HS-27A (cell line): ENCODE results near the gene LDAH.
"Not testable (repeated sequence)": the region's sequence is repeated elsewhere in the genome, so short reads cannot be mapped to it uniquely, and the experiment has no call there.

ENCODE experiments used
- DNase-seq: peaks from one replicate; pipeline ENCODE4 v3.0.0-alpha.2; 2012; ENCODE audit warnings: low read depth, missing footprints

Gene LDAH

GRCh38 chr2:20723543-20723942, 99.4 kb downstream of the LDAH start:
- no peak for DNase-seq

GRCh38 chr2:20722592-20723240, 100.2 kb downstream of the LDAH start:
- no peak for DNase-seq

DNA sequence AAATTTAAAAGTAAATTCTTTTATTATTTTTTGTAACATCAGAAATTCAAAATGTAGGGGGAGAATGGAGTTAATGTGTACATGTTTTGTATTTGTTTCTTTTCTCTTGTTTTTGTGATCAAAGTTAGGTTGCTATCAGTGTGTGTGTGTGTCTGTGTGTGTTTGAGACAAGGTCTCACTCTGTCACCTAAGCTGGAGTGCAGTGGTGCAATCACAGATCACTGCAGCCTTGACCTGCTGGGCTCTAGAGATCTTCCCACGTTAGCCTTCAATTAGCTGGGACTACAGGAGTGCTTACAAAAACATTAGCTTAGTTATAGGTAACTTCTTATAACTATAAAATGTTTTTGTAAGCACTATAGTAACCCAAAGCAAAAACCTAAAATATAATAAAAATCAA, 105.3 kb downstream of the LDAH start:
- no peak for DNase-seq

- DNase-seq = not testable (repeated sequence)
Measured at GRCh38 chr2:20716164-20716563, 106.7 kb downstream of the LDAH start.

DNA sequence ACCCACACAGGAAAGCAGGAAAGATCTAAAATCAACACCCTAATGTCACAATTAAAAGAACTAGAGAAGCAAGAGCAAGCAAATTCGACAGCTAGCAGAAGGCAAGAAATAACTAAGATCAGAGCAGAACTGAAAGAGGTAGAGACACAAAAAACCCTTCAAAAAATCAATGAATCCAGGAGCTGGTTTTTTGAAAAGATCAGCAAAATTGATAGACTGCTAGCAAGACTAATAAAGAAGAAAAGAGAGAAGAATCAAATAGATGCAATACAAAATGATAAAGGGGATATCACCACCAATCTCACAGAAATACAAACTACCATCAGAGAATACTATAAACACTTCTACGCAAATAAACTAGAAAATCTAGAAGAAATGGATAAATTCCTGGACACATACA, 108.5 kb downstream of the LDAH start:
- not testable (repeated sequence) for DNase-seq

DNA sequence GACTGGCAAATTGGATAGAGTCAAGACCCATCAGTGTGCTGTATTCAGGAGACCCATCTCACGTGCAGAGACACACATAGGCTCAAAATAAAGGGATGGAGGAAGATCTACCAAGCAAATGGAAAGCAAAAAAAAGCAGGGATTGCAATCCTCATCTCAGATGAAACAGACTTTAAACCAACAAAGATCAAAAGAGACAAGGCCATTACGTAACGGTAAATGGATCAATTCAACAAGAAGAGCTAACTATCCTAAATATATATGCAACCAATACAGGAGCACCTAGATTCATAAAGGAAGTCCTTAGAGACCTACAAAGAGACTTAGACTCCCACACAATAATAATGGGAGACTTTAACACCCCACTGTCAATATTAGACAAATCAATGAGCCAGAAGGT, 109.3 kb downstream of the LDAH start:
- DNase-seq = not testable (repeated sequence)

- DNase-seq = not testable (repeated sequence)
Measured at GRCh38 chr2:20711641-20712040, 111.3 kb downstream of the LDAH start.

DNA sequence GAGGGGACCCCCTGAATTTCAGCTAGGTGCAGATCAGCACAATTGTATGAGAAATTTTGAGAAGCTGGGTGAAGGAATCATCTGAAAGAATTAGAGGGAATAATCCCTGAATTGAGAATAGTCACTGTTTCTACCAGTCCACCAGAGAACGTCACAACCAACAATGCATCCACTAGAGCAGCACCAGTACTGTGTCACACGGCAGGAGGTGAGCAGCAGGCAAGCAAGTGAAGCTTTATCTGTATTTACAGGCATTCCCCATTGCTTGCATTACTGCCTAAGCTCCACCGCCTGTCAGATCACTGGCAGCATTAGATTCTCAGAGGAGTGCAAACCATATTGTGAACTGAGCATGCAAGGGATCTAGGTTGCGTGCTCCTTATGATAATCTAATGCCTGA, 115.3 kb downstream of the LDAH start:
- DNase-seq = no peak

DNA sequence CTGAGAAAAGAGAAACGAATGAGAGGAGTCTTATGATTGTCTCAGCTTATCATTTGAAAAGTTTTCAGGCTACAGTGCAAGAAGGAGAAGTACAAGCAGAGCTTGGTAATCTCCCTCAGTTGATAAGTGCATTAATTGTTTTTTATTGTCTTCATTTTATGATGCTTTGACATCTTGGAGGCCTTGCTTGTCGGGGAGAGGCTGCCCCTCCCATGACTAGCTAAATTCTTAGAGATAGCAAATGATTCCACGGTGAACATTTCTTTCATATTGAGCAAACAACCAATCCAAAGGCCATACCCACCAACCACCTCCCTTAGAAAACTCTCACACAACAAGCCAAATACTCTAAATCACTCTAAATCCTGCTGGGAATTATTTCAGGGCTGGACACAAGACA, 116.1 kb downstream of the LDAH start:
- no peak for DNase-seq

DNA sequence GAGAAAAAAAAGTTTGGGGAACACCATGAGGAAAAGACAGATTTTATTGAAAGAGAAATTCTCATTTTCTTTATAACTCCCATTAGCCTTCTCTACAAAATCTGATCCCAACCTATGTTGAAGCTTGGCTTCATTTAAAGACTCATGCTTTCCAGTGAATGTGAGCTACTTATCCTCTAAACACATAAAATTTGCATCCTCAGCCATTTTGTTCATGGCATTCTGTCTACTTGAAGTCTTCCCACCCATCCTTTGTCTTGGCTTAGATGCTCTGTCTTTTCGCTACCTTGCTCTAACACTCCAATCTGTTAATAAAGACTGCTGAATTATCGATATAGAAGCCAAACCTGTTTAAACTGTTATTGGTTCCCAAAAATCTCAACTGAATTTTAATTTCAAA, 116.7 kb downstream of the LDAH start:
- no peak for DNase-seq

- no peak for DNase-seq
Measured at GRCh38 chr2:20704886-20705285, 118.0 kb downstream of the LDAH start.

DNA sequence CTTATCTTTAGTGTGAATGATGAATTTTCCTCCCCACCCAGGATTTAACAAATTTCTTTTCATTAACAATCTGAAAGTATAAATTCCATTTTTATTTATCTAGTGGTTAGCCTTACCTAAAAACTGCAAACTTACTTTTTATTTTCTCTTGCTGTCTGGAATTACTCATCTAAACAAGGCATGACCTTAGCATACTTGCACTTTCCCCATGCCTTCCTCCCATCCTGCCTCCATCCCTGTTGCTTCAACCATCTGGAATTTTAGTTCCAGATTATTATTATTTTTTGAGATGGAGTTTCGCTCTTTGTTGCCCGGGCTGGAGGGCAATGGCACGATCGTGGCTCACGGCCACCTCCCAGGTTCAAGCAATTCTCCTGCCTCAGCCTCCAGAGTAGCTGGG, 120.3 kb downstream of the LDAH start:
- no peak for DNase-seq

DNA sequence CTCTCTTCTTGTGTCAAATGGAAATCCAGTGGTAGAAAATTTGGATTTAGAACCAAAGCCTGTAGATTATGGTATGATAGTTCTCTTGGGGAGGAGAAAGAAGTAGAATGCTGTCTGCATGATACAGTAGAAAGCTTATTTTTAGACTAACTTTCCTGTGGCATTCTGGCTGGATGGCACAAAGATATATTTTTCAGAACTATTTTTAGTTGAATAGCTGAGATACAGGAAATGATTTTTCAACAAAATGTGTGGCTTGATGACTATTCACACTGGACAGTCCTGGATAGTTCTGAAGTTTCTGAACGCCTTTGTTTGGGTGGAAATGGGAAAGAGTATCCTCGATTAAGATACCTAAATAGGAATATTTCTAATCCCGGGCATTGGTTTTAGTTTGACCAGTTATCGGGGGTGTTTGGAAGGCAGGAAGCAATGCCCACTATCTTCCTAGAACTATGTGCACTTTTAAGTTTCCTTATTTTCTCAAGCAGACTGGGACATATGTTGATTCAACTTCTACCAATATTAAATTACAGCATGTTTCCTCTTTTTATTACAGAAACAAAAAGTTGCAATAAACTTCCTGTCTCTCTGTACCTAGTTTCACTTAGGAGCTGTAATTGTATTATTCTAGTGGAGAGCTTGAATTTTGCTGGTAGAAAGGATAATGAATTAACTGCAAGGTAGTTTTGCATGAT, 123.8 kb downstream of the LDAH start:
- no peak for DNase-seq

DNA sequence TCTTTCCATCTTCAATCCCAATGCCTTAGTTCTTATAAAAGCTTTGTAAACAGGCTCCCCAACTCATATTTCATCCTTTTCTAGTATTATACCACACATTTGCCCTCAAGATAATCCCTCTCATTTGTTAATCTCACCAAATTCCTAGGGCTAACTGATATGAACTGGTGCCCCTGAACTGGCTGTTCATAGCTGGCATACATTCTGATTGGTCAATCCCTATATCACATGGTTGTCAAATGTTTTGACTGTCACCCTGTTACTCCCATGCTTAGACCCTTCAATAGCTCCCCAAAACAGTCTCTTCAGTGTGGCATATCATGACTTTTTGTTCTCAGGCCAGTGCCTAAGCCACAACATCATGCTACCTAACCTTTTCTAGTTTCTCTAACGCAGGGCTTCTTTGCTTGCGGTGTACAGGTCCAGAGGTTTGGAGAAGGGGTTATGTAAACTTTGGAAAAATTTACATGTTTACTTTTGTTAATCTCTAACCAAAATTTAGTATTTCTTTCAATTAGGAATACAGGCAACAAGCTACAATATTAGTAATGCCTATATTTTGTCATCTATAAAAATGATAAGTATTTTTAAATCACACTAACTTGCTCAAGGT, 125.5 kb downstream of the LDAH start:
- no peak for DNase-seq

DNA sequence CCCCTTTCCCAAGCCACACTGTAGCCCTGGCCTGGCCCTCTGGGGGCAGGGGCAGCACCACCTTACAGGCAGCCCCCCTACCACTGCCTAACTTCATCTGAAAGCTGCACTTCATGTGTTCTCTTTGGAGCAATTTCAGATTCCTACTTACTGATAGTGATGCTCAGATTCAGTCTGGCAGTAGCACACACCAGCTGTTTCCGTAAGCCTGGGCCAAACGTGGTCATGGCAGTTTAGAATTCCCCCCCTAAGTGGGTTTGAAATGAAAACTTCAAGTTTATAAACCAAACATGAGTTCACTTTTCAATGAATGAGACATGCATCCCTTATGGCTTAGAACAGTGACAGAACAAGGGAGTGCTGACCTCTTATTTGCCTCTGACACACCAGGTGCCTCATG, 126.5 kb downstream of the LDAH start:
- DNase-seq = no peak

- DNase-seq = no peak
Measured at GRCh38 chr2:20693317-20693716, 129.6 kb downstream of the LDAH start.

- no peak for DNase-seq
Measured at GRCh38 chr2:20692081-20692480, 130.8 kb downstream of the LDAH start.

GRCh38 chr2:20691076-20691734, 131.7 kb downstream of the LDAH start:
- DNase-seq = no peak

DNA sequence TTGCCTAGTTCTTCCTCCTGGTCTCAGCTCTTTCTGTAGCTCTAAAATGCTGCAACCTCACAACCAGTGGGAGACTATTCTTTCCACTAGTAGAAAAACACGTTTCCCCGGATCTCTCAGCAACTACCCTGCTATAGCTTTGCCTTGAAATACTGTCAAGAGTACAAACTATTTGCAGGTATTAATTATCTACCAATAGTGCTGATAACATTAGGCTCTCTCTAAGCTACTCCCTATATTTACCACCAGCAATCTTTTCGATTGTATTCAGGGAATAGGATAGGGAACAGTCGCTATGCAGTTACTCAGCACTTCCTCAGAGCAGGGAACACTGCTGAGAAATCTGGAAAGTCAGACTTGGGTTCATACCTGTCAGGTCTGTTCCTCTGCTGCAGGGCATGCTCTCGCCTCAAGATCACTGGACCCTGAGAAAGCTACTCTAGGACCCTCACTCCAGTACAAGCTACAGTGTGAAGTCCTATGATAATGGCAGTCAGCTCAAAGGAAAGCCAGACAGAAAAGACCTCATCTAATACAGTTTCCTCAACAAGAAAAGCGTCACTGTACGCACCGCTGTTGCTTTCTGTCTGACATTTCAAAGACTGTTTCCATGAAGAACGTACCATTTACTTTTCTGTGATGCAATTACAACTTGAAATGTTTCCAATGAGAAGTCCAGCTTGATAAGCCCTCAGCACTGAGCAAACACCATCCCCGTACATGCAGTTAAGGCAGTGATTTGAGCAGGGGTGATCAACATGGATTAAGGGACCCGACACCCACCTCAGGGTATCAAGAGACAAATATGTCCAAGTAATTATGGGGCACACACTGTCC, 133.3 kb downstream of the LDAH start:
- no peak for DNase-seq

DNA sequence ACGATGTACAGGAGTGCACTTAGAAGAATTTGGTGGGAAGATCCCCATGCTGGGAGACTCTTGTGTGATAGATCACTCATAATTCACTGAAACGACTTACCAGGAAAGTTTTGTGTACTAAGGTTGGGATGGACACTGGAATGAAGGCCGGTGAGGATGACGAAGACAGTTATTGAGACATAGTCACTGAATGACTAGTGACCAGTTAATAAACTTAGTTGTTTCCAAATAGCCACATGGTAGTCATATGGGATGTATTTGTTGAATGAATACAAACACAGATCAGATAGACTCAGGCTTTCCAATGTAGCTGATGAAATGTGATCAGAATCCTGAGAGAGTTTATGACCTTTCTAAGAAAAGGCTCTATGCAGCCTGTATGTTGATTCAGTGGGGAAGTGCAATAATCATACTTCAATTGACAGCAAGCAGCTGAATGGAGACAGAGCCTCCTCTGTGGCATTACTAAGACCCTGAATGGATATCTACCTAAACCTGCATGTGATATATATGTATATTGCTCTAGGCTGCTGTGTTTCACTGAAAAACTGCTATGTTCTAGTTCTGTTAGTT, 135.6 kb downstream of the LDAH start:
- no peak for DNase-seq

DNA sequence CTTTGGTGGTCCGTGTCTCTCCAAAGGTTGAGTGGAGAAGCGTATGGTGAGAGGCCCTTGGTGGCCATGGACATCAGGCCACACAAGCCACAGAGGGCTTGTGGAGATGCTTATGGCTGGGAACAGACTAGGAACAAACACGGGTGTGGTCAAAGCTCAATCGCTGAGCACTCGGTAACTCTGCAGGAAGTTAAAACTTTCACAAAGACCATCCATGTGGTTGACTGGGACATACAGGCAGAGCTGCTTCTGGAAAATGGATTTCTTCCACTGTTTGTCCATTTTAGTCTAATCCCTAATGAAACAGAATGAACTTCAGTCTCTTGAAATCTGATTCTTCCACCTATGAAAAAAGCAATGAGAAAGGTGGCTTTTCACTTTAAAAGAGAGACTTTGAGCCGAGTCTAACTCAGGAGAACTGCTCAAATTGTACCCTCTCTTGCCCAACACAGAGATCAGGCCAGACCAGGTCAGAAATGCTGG, 138.3 kb downstream of the LDAH start:
- no peak for DNase-seq
